IMR-90 (cell line): ENCODE measurements around the gene FBLIM1. TPM values are rescaled to one million over a fixed set of nuclear protein-coding genes. Genes with fewer than 3 reads are reported as not detected.
A peak's percentile ranks its signal among the peaks of the same experiment; 100 is the strongest.

ENCODE experiments used
- ATAC-seq: fragments of 200-7000 bp; cut with Tn5 transposase; 2 replicates; pipeline ENCODE4 v1.9.1; 2020; ENCODE audit warnings: low read depth, mild to moderate bottlenecking, moderate library complexity
- BruUV-seq: library from RNA; stranded (reverse); fragments of 400-500 nt; replicated peaks from 2 replicates; lab custom pipeline; 2021; lab: Mats Ljungman, UMichigan
- CTCF ChIA-PET: fragments of 300-600 bp; formaldehyde crosslinking; extraction: SDS; loops from one replicate; lab custom pipeline; 2021; ENCODE audit warnings: antibody characterized with exemption; lab: Yijun Ruan, JAX
- POLR2A ChIA-PET: fragments of 300-600 bp; sonication (Branson Sonifier 250); formaldehyde crosslinking; loops from one replicate; lab custom pipeline; 2022; ENCODE audit warnings: antibody characterized with exemption; ENCODE audit not compliant: unreplicated experiment; lab: Charles Lee
- DNase-seq: peaks from one replicate; pipeline ENCODE4 v3.0.0; 2013
- H2AFZ ChIP-seq: replicated peaks from 2 replicates; pipeline ENCODE3; 2013; ENCODE audit warnings: low read length, mild to moderate bottlenecking; ENCODE audit not compliant: poor library complexity
- H2AK5ac ChIP-seq: 2 replicates; pipeline ENCODE4 v1.6.1; 2013; ENCODE audit warnings: low read depth, low read length, inconsistent platforms
- H2AK9ac ChIP-seq: replicated peaks from 2 replicates; pipeline ENCODE3; 2013; ENCODE audit warnings: mild to moderate bottlenecking, low read depth, low read length, moderate library complexity; ENCODE audit not compliant: poor library complexity
- H2BK120ac ChIP-seq: 2 replicates; pipeline ENCODE4 v1.6.1; 2013; ENCODE audit warnings: low read depth, low read length, inconsistent platforms
- H2BK15ac ChIP-seq: 3 replicates; pipeline ENCODE4 v1.6.1; 2013; ENCODE audit warnings: low read depth, low read length, inconsistent platforms
- H2BK20ac ChIP-seq: 2 replicates; pipeline ENCODE4 v1.6.1; 2013; ENCODE audit warnings: low read depth, mild to moderate bottlenecking, inconsistent platforms, low read length, moderate library complexity
- H2BK5ac ChIP-seq: 2 replicates; pipeline ENCODE4 v1.6.1; 2013; ENCODE audit warnings: mild to moderate bottlenecking, low read depth, low read length, inconsistent platforms; ENCODE audit not compliant: poor library complexity, severe bottlenecking
- H3K14ac ChIP-seq: replicated peaks from 2 replicates; pipeline ENCODE4 v1.6.1; 2013; ENCODE audit warnings: low read depth, low read length, inconsistent platforms
- H3K18ac ChIP-seq: 2 replicates; pipeline ENCODE4 v1.6.1; 2013; ENCODE audit warnings: low read depth, low read length, control low read depth
- H3K23ac ChIP-seq: 2 replicates; pipeline ENCODE4 v1.6.1; 2013; ENCODE audit warnings: low read depth, low read length, inconsistent platforms
- H3K27ac ChIP-seq: 2 replicates; pipeline ENCODE4 v1.5.1; 2013; ENCODE audit warnings: mild to moderate bottlenecking, control low read depth, low read length; ENCODE audit not compliant: insufficient read depth
- H3K27me3 ChIP-seq: 2 replicates; pipeline ENCODE4 v1.6.1; 2013; ENCODE audit warnings: low read length; ENCODE audit not compliant: control insufficient read depth, insufficient read depth
- H3K36me3 ChIP-seq: 2 replicates; pipeline ENCODE4 v1.6.1; 2013; ENCODE audit warnings: low read length, mixed read lengths; ENCODE audit not compliant: control insufficient read depth, insufficient read depth
- H3K4ac ChIP-seq: 2 replicates; pipeline ENCODE4 v1.6.1; 2013; ENCODE audit warnings: low read depth, low read length, inconsistent platforms
- H3K4me1 ChIP-seq: 2 replicates; pipeline ENCODE4 v1.6.1; 2013; ENCODE audit warnings: low read length, mixed read lengths; ENCODE audit not compliant: control insufficient read depth, insufficient read depth
- H3K4me2 ChIP-seq: 2 replicates; pipeline ENCODE4 v1.6.1; 2013; ENCODE audit warnings: low read depth, mild to moderate bottlenecking, control low read depth, low read length, moderate library complexity
- H3K4me3 ChIP-seq: 2 replicates; pipeline ENCODE4 v1.5.1; 2013; ENCODE audit warnings: low read depth, mild to moderate bottlenecking, control low read depth, low read length, moderate library complexity; ENCODE audit not compliant: insufficient read depth
- H3K56ac ChIP-seq: 2 replicates; pipeline ENCODE4 v1.6.1; 2013; ENCODE audit warnings: low read length, inconsistent platforms; ENCODE audit not compliant: insufficient read depth; ENCODE audit errors: extremely low read depth
- H3K79me1 ChIP-seq, 2 experiments: 2 replicates each; pipeline ENCODE4 v1.6.1; 2013; ENCODE audit warnings: low read length in 2 of 2, inconsistent platforms in 1 of 2, low read depth in 1 of 2
- H3K9ac ChIP-seq: 2 replicates; pipeline ENCODE4 v1.6.1; 2013; ENCODE audit warnings: low read depth, low read length, control low read depth
- H3K9me1 ChIP-seq: 2 replicates; pipeline ENCODE4 v1.6.1; 2013; ENCODE audit warnings: low read length, inconsistent platforms; ENCODE audit not compliant: insufficient read depth
- H3K9me3 ChIP-seq: 2 replicates; pipeline ENCODE4 v1.6.1; 2013; ENCODE audit warnings: low read length; ENCODE audit not compliant: control insufficient read depth, insufficient read depth
- H4K20me1 ChIP-seq: 2 replicates; pipeline ENCODE4 v1.6.1; 2013; ENCODE audit warnings: low read length, inconsistent platforms; ENCODE audit not compliant: insufficient read depth
- H4K5ac ChIP-seq: 2 replicates; pipeline ENCODE4 v1.6.1; 2013; ENCODE audit warnings: mild to moderate bottlenecking, low read depth, low read length, control low read depth
- H4K8ac ChIP-seq, 2 experiments: 2 replicates each; pipeline ENCODE4 v1.6.1; 2013; ENCODE audit warnings: low read depth in 2 of 2, low read length in 2 of 2, control low read depth in 1 of 2, inconsistent platforms in 1 of 2
- H4K91ac ChIP-seq: 2 replicates; pipeline ENCODE4 v1.6.1; 2013; ENCODE audit warnings: low read depth, low read length, inconsistent platforms; ENCODE audit not compliant: insufficient read depth
- RAD21 ChIP-seq: IDR thresholded peaks from 2 replicates; pipeline ENCODE4 v1.6.1; 2012; ENCODE audit warnings: low read length, improper control_type of control experiment
- SMC3 ChIP-seq: fragments of 150-350 bp; IDR thresholded peaks from 2 replicates; pipeline ENCODE4 v1.6.1; 2016; ENCODE audit warnings: low read depth, mild to moderate bottlenecking, antibody characterized with exemption, low read length, moderate library complexity
- WGBS, 2 experiments: methylation state at CpG; one replicate each; pipeline versions ENCODE4 v1.1.5 to v1.1.7; 2013; ENCODE audit warnings: missing lambda C conversion rate in 2 of 2; ENCODE audit not compliant: insufficient read length in 1 of 2; ENCODE audit errors: extremely low coverage in 2 of 2; 5-methylcytosine and 5-hydroxymethylcytosine counted together
- dilution Hi-C: fragments of 300-500 bp; cut with HindIII; formaldehyde crosslinking; loops from one replicate; pipeline ENCODE4 v1.14.3; 2018; ENCODE audit warnings: low sequenced_read_pairs; ENCODE audit not compliant: unreplicated experiment
- in situ Hi-C: fragments of 300-500 bp; cut with MboI; formaldehyde crosslinking; loops from 3 replicates; pipeline ENCODE4 v1.14.3; 2019; ENCODE audit warnings: low sequenced_read_pairs, inconsistent platforms, mixed read lengths
- intact Hi-C: fragments of 100-400 bp; cut with micrococcal nuclease; formaldehyde crosslinking; loops from 2 replicates; pipeline ENCODE4 v1.10.0; 2022
- polyA plus RNA-seq, 3 experiments: library from polyadenylated mRNA; depleted of rRNA; stranded (reverse); fragments of >200 nt; gene quantifications; 2 replicates each; pipeline ENCODE4 v1.2.3, GENCODE V29; 2012; ENCODE audit warnings: low replicate concordance in 1 of 3
- total RNA-seq: library from RNA; depleted of rRNA; stranded (reverse); fragments of >200 nt; gene quantifications from 2 replicates; pipeline ENCODE4 v1.2.3, GENCODE V29; 2012
- TF ChIP-seq, protein P1 (sequence below): fragments of 150-350 bp; IDR thresholded peaks from 2 replicates; pipeline ENCODE4 v1.6.1; 2016; ENCODE audit warnings: low read depth, mild to moderate bottlenecking, low read length, moderate library complexity, borderline replicate concordance

The FBLIM1 gene
- total and polyA plus RNA-seq, 2 of the 4 experiments (the other 2 are of a cell fraction): 52.2 to 140 TPM

GRCh38 chr1:15726508-15726907, 32.1 kb upstream of the FBLIM1 start:
- Histone ChIP-seq H3K9me1 (no peaks in the 10 kb centered on the region), H3K56ac (no peak overlapping the region), H3K14ac (no peak overlapping the region), H3K79me1 (peaks cover 3 to 6% of the 10 kb centered on the region in 2 experiments; a peak in 2 of 4 replicates), H3K9me3 (no peaks in the 10 kb centered on the region), H2BK20ac (no peak overlapping the region), H4K91ac (no peak overlapping the region), H3K27me3 (no peaks in the 10 kb centered on the region), H3K4ac (no peak overlapping the region), H2BK5ac (no peak overlapping the region), H3K36me3 (peaks cover 76% of the 10 kb centered on the region), H2AK9ac (peak overlapping the region; percentile 70), H4K20me1 (no peaks in the 10 kb centered on the region), H4K8ac (no peak overlapping the region), H2AFZ (no peak overlapping the region), H2BK120ac (no peak overlapping the region), H4K5ac (no peak overlapping the region), H3K4me1 (no peaks in the 10 kb centered on the region), H3K4me3 (no peak overlapping the region), H2AK5ac (no peak overlapping the region), H3K9ac (no peak overlapping the region), H3K4me2 (no peak overlapping the region), H3K18ac (no peak overlapping the region), H3K23ac (no peak overlapping the region), H3K27ac (no peak overlapping the region), H2BK15ac (no peak overlapping the region)
- no TSS peak for BruUV-seq
- intact Hi-C loops (no loop called here), in situ Hi-C loops (no loop called here), dilution Hi-C loops (no loop called here)
- no peak for DNase-seq
- no peak for ATAC-seq
- POLR2A ChIA-PET: no interaction called here
- TF ChIP-seq SMC3: no peak
- no peak for TF ChIP-seq RAD21
- TF ChIP-seq, protein P1, sequence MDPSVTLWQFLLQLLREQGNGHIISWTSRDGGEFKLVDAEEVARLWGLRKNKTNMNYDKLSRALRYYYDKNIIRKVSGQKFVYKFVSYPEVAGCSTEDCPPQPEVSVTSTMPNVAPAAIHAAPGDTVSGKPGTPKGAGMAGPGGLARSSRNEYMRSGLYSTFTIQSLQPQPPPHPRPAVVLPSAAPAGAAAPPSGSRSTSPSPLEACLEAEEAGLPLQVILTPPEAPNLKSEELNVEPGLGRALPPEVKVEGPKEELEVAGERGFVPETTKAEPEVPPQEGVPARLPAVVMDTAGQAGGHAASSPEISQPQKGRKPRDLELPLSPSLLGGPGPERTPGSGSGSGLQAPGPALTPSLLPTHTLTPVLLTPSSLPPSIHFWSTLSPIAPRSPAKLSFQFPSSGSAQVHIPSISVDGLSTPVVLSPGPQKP: no peak
- WGBS, 2 experiments: 100% methylated on average over 5 of the region's 9 CpGs; no CpG with 5 or more reads in 1 of the 2 experiments
- CTCF ChIA-PET: no interaction called here
